GM18873 (cell line): ENCODE data around the gene PSMA7.

ENCODE experiments used
- ATAC-seq: cut with Tn5 transposase; IDR thresholded peaks from one replicate; pipeline ENCODE4 v1.9.1; 2021; ENCODE audit warnings: mild to moderate bottlenecking, moderate library complexity, moderate number of reproducible peaks; ENCODE audit not compliant: unreplicated experiment, low FRiP score

PSMA7 gene

DNA sequence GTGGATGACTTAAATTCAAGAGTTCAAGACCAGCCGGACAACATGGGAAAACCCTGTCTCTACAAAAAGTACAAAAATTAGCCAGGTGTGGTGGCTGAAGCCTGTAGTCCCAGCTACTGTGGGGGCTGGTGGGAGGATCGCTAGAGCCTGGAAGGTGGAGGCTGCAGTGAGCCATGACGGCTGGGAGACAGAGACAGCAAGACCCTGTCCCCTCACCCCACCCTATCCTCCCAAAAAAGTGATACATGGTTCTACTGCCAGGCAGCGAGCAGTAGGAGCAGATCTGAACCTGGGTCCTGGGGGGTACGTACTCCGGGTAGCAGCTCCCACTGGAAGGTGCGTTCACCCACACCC, 2.2 kb downstream of the PSMA7 start:
- ATAC-seq, result no peak

DNA sequence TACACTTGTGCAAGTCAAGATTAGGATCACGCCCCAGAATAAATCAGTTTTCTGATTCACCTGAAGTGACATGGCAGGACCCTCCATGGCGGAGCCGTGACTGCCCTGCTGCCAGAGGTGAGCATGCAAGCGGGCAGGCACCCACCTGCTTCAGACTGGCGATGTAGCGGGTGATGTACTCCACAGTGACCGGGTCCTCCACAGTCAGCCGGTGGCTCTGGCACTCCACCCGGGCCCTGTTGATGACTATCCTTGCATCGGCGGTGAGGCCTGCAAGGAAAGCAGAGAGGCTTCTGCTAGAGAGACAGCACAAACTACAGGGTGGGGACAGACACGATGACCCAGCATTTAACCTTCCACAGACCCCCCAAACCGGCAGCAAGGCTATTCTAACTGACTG, 3.6 kb downstream of the PSMA7 start:
- no peak for ATAC-seq

DNA sequence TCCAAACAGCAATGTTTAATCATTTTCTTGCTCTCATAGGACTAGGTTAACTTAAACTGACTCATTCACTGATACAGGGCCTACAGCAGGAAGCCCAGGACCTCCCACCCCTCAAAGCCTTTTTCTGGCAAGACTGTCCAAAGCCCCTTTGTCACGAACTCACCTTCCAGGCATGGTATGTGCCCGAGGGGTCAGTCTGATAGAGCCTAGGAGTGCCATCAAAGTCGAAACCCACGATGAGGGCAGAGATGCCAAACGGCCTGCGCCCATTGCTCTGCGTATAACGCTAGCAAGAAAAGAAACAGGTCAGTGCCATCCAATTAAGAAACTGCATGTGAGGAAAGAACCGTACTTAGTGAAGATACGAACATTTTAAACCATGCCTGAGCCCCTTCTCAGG, 4.3 kb downstream of the PSMA7 start:
- no peak for ATAC-seq

DNA sequence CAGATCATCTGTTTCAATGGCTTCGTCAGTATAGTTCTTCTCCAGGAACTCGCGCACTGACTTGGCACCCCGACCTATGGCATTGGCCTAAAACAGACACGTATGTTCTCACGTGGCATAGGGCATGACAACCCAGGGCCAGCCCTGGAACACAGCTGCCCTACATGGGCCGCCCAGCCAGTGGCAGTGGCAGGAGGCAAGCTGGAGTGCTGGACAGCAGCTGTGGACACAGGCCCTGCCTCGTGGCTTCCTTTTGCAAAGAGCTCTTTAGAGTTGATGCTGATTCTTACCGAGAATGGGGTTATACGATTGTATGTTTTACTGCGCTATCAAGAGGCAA, 5.0 kb downstream of the PSMA7 start:
- ATAC-seq, result no peak

DNA sequence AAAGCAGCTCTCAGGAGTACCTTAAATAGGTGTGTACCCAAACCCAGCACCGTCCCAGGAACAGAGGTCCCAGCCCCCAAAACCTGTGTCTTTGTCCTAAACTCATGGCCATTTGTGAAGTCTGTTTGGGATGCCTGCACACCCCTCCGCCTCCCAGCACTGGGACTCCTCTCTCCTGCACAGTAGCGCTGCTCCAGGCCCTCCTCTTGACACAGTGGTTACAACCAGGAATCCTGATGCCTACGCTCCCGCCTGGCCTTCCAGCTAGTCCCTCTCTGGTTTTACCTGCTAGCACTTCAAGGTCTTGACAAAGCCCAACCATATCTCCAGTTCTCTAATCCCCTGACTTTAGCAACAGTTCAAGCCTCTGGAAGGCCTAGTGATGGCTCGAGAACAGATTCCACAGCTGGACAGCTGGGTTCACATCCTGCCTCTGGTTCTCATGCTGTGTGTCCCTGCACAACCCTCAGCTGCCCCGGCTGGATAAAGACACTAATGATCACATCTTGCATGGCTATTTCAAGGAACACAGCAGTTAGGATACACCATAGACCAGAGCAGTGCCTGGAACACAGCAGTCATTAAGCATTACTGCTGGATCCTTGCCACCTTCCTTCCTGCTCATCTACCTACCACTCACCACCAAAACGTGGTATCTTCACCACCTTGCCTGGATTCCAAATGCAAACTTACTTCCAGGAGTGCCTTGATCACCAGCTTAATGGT, 5.6 kb downstream of the PSMA7 start:
- no peak for ATAC-seq

DNA sequence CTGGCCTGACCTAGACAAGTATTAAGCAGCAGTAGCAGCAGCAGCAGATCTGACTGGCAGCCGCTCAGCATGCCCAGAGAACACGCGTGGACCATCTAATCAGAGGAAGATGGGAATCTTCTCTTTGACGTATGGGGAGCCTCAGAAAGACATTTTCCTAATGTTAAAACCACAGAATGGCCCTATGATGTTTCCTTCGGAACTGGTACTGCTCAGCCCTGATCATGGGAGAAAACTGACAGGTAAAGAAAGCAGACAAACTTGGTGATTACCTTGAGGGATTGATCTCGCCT, 6.2 kb downstream of the PSMA7 start:
- ATAC-seq, result no peak

DNA sequence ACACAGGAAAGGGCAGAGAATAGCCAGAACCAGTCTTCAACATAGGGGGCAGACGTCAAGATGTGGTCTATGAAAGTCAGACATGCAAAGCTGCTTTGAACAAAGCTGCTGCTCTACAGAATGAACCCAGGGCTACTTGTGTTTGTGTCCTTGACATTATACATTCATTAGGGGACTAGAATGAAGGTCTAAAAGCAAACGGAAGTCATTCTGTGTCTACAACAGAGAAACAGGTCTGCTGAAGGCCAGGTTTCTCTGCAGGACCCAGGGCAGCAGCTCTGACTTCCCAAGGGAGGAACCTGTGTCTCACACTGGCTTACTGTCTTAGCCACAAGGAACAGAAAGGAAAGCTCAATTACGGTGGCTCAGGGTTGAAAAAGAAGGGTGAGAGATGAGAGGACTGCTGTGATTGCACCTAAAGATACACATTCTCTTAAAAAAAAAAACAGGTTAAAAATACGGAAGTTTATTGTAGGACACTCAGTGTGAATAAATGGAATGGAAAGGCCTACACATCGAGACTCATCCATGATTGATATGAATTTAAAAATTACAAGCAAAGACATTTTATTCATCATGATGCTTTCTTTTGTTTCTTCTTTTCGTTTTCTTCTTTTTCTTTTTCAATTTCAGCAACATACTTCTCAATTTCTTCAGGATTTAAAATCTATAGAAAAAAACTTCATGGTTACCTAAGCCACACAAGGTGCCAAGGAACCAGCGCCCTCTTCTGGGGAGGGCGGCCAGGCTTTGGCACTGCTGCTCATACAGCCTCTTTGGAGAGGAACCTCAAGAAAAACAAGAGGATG, 6.7 kb downstream of the PSMA7 start:
- ATAC-seq, result no peak

DNA sequence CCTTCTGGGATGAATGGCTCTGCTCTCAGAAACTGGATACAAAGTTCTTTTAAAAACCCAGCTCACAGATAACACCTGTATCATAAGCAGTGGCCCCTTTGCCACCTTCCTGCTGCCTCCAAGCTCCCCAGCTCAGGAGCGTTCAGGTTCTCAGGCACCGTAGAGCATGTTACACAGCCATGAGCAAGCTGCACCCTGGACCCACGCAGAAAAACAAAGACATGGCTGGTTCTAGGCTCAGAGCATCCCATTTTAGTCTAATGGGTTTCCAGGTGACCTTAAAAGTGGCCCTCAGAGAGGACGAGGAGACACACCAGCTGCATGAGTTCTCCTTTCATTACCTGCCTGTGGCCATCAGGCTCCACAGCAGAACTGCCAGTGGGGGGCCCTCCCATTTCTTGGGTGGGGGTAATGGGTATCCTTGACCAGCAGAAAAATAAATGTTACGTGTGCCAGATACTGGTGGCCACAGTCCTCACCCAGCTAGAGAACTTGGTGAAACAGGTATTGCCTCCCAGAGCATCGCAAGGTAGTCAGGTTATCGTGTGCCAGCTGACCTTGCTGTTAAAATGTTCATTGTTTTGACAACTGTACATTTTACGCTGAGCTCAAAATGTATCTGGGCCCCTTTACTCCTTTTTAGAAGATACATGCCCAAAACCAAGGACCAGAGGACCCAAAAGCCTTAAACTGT, 7.5 kb downstream of the PSMA7 start:
- ATAC-seq, result no peak

DNA sequence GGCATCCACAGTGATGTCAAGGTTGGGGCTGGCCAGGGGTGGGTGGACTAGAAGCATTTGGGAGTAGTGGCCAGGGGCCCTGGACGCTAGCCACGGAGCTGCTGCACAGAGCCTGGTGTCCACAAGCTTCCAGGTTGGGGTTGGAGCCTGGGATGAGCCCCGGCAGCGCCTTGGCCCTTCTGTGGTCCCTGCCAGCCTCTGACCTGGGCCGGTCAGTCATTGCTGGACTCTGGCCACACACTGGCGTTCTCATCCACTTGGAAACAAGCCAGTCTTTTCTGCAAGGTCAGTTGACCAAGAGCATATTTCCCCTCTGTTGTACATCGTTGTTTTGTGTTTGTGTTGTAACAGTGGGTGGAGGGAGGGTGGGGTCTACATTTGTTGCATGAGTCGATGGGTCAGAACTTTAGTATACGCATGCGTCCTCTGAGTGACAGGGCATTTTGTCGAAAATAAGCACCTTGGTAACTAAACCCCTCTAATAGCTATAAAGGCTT, 8.4 kb downstream of the PSMA7 start:
- no peak for ATAC-seq

DNA sequence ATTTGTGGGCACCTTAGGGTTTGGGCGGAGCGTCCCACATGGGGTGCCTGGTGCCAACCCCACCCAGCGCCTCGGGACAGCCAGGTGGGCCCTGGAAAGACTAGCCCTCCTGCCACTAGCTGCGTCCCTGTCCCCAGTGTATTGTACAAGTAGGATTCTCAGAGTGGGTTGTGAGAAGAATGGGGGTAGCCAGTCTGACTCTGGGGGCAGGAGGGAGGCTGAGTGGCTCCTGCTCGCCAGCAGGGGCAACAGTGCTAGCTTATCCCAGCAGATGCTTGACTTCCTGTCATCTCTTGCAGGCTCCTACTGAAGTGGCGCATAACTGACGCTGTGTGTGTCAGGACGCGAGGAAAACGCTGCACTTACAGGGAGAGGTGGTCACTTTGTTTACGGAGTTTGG, 9.3 kb downstream of the PSMA7 start:
- no peak for ATAC-seq

DNA sequence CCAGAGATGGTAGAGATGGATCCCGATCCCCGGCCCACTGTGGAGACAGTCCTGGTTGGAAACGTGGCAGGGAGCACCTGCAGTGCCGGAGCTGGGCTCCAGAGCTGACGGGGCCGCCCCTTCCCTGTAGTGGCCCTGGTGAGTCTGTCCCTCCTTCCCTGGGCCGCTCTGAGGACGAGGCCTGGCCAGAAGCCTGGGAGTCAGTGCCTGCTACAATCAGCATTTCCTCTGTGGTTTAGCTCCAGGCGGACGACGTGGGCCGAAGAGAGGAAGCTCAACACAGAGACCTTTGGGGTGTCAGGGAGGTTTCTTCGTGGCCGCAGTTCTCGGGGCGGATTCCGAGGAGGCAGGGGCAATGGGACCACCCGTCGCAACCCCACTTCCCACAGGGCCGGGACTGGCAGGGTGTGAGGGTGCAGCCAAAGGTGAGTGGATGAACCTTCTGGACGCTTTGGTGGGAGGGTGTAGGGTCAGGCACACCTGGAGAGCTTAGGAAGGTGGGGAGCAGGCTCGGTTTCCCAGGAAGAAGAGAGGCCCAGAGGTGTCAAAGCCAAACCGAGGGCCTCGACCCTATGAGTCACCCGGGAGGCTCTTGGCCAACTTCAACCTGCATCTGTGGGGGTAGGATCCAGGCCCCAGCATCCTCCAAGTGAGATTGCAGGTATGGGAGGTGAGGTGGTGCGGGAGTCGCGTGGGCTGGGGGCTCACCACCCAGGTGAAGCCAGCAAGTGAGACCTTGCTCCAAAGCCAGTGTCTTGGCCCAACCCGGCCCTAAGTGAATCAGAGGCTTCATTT, 9.9 kb downstream of the PSMA7 start:
- no peak for ATAC-seq

DNA sequence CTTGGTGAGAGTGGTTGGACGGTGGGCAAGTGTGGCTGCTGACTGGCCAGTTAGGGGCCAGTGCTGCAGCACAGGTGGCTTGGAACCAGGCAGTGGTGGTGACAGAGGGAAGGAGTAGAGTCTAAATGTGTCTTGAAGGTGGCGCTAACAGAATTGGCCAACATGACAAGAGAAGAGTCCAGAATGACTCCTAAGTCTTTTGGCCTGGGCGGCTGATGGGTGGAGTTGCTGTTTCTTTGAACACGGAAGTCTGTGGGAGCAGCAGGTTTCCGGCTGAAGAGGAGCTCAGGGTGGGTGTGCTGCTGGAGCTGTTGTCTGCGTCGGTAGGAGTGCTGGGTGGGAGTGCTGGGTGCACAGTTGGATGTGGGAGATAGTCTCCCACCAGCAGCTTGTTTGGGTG, 10.8 kb downstream of the PSMA7 start:
- ATAC-seq, result no peak

DNA sequence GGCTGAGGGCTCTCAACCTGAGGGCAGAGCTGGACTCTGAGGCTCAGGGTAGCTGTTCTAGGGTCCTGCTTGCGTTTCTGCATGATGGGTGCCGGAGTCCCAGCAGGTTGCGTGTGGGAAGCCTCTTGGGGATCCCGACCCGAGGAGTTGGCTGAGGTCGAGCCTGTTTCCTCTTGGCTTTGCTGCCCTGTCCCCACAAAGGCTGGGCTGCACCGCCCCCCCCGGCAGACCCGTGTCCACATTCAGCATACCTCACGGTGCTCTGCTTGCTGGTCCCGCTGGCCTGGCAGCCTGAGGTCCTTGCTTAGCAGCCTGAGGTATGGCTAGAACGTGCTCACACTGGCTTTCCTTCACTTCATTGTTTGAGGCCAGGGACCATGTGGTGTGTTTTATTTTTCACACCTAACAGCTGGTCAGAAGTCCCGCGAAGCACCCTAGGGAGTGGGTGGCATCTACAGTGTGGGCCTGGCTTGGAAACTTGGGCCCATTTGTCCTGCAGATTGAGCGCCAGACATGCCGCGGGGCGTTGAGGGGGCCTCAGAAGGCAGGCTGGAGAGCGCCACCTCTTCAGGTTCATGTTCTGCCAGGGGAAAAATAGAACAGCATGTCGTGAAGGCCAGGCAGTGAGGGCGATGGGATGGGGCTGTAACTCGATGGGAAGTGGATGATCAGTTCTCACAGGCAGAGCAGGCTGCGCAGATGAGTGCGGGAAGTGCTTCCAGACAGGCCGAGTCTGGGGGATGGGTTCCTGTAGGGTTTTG, 11.5 kb downstream of the PSMA7 start:
- no peak for ATAC-seq

DNA sequence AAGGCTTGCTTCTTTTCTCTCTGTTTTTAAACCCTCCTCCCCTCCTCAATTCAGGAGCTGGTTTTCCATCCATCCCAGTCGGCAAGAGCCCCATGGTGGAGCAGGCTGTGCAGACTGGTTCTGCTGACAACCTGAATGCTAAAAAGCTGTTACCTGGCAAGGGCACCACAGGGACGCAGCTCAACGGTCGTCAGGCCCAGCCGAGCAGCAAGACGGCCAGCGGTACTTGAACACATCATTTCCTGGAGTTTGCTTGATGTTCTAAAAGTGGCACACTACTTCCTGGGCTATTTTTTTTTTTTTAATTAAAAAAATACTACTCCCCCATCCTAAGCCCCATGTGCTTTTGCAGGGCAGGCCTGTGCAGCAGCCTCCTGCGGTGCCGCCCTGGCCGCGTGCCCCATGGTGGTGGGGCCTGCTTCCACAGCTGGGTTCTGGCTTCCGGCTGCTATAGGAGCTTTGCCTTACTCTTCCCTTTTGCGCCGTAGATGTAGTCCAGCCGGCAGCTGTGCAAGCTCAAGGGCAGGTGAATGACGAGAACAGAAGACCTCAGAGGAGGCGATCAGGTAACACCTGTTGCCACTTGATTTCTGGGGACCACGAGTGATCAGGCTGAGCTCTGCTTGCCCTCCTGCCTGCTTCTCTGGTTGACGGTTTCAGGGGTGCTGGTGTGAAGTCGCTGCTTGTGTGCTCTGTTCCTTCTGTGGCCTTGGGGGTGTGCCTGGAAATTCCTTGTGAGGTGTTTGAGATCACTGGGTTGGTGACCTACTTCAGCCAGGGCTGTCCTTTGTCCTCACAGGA, 13.3 kb downstream of the PSMA7 start:
- ATAC-seq, result no peak

DNA sequence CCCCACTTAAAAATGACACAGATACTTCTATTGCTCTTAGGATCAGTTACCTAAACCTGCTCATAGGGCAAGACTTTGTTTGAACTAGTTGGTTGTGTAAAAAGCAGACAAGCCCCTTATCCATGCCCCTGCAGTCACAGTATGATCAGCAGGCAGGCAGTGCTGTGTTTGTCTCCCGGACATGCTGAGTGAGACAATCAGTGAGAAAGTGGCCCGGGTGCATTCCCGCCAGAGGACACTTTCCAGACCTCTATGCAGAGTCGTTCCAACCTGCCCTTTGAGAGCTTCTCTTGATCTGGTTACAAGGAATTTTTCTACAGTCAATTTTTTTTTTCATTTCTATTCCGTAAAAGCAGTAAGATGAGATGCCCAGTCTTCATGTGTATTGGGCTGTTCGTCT, 14.7 kb downstream of the PSMA7 start:
- ATAC-seq, result no peak

DNA sequence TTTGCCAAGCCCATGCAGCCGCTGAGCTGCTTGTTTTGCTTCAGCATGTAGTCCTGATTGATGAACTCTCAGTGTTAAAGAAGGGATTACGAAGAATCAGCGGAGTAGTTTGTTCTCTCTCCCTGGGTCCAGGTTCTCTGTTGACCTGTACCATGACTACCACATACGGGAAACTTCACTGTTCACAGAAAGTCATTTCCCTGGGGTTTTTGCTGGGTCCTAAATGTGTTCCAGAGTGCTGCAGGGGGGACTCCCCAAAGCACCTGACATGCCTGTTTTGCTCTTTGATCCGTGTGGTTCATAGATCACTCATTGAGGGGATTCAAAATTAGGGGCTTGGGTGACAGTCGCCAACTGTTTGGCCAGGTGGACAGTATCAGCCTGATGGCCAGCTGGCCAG, 15.4 kb downstream of the PSMA7 start:
- ATAC-seq, result no peak

DNA sequence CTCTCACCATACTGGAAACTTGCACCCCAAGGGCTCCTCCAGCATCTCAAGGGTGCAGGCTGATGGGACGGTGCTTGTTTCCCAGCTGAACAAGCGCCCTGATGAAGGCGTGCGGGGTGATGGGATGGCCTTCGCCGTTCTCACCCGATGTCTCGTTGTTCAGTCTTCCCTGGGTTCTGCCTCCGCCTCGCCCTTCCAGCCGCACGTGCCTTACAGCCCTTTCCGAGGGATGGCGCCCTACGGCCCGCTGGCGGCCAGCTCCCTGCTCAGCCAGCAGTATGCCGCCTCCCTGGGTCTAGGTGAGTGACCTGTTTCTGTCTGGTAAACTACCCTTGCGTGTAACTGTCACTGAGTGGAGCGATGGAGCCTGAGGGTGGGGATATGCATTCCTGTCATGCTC, 17.1 kb downstream of the PSMA7 start:
- no peak for ATAC-seq

DNA sequence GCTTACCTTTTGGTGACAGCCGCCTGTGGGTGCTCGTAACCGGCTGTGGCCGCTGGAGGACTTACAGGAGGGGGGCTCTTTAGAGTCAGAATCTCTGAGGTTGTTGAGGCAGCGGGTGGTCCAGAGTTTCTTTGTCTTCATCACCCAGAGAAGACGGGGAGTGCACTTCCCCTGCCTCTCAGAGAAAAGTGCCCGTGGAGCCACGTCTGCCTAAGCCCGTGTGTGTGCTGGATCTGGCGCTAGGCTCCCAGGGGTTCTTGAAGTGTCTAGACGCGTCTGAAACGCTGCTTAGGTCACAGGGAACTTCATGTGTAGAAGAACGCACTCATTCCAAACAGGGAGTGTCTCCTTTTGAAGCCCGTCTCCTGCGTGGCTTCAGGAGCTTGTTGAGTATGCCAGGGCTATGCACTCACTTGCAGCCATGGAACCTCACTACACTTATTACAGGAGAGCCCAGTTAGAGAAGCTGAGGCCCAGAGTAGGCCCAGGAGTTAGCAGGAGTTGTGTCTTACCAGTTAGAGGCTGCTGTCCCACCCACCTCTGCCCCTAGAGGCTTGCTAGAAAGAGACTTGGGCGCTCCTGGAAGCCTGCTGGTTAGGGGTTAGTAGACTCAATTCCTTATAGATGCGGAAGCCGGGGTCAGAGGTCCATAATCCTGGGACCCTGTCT, 19.6 kb downstream of the PSMA7 start:
- ATAC-seq, result no peak
